ENCODE measurements around the gene SCFD2.

- no peak for TF ChIP-seq YY1 (IDR thresholded peaks at IDR 0.05; ENCODE audit: insufficient read depth, insufficient read length)
- no peak for TF ChIP-seq ZNF274 (IDR thresholded peaks at IDR 0.05; ENCODE audit: low read depth, low read length)
- no peak for TF ChIP-seq SUZ12 (IDR thresholded peaks at IDR 0.05; ENCODE audit: extremely low read depth, insufficient read depth, insufficient read length)
Measured at GRCh38 chr4:52836678-52837077, 529.2 kb downstream of the SCFD2 start.
